IMR-90 (cell line): ENCODE measurements around the gene AFMID. TPM values are rescaled to one million over a fixed set of nuclear protein-coding genes. Genes with fewer than 3 reads are reported as not detected.

Source experiments
- ATAC-seq: fragments of 200-7000 bp; cut with Tn5 transposase; 2 replicates; pipeline ENCODE4 v1.9.1; 2020; ENCODE audit warnings: low read depth, mild to moderate bottlenecking, moderate library complexity
- BruUV-seq: library from RNA; stranded (reverse); fragments of 400-500 nt; replicated peaks from 2 replicates; lab custom pipeline; 2021; lab: Mats Ljungman, UMichigan
- CTCF ChIA-PET: fragments of 300-600 bp; formaldehyde crosslinking; extraction: SDS; loops from one replicate; lab custom pipeline; 2021; ENCODE audit warnings: antibody characterized with exemption; lab: Yijun Ruan, JAX
- POLR2A ChIA-PET: fragments of 300-600 bp; sonication (Branson Sonifier 250); formaldehyde crosslinking; loops from one replicate; lab custom pipeline; 2022; ENCODE audit warnings: antibody characterized with exemption; ENCODE audit not compliant: unreplicated experiment; lab: Charles Lee
- DNase-seq: peaks from one replicate; pipeline ENCODE4 v3.0.0; 2013
- H2AFZ ChIP-seq: replicated peaks from 2 replicates; pipeline ENCODE3; 2013; ENCODE audit warnings: low read length, mild to moderate bottlenecking; ENCODE audit not compliant: poor library complexity
- H2AK5ac ChIP-seq: 2 replicates; pipeline ENCODE4 v1.6.1; 2013; ENCODE audit warnings: low read depth, low read length, inconsistent platforms
- H2AK9ac ChIP-seq: replicated peaks from 2 replicates; pipeline ENCODE3; 2013; ENCODE audit warnings: mild to moderate bottlenecking, low read depth, low read length, moderate library complexity; ENCODE audit not compliant: poor library complexity
- H2BK120ac ChIP-seq: 2 replicates; pipeline ENCODE4 v1.6.1; 2013; ENCODE audit warnings: low read depth, low read length, inconsistent platforms
- H2BK15ac ChIP-seq: 3 replicates; pipeline ENCODE4 v1.6.1; 2013; ENCODE audit warnings: low read depth, low read length, inconsistent platforms
- H2BK20ac ChIP-seq: 2 replicates; pipeline ENCODE4 v1.6.1; 2013; ENCODE audit warnings: low read depth, mild to moderate bottlenecking, inconsistent platforms, low read length, moderate library complexity
- H2BK5ac ChIP-seq: 2 replicates; pipeline ENCODE4 v1.6.1; 2013; ENCODE audit warnings: mild to moderate bottlenecking, low read depth, low read length, inconsistent platforms; ENCODE audit not compliant: poor library complexity, severe bottlenecking
- H3K14ac ChIP-seq: replicated peaks from 2 replicates; pipeline ENCODE4 v1.6.1; 2013; ENCODE audit warnings: low read depth, low read length, inconsistent platforms
- H3K18ac ChIP-seq: 2 replicates; pipeline ENCODE4 v1.6.1; 2013; ENCODE audit warnings: low read depth, low read length, control low read depth
- H3K23ac ChIP-seq: 2 replicates; pipeline ENCODE4 v1.6.1; 2013; ENCODE audit warnings: low read depth, low read length, inconsistent platforms
- H3K27ac ChIP-seq: 2 replicates; pipeline ENCODE4 v1.5.1; 2013; ENCODE audit warnings: mild to moderate bottlenecking, control low read depth, low read length; ENCODE audit not compliant: insufficient read depth
- H3K27me3 ChIP-seq: 2 replicates; pipeline ENCODE4 v1.6.1; 2013; ENCODE audit warnings: low read length; ENCODE audit not compliant: control insufficient read depth, insufficient read depth
- H3K36me3 ChIP-seq: 2 replicates; pipeline ENCODE4 v1.6.1; 2013; ENCODE audit warnings: low read length, mixed read lengths; ENCODE audit not compliant: control insufficient read depth, insufficient read depth
- H3K4ac ChIP-seq: 2 replicates; pipeline ENCODE4 v1.6.1; 2013; ENCODE audit warnings: low read depth, low read length, inconsistent platforms
- H3K4me1 ChIP-seq: 2 replicates; pipeline ENCODE4 v1.6.1; 2013; ENCODE audit warnings: low read length, mixed read lengths; ENCODE audit not compliant: control insufficient read depth, insufficient read depth
- H3K4me2 ChIP-seq: 2 replicates; pipeline ENCODE4 v1.6.1; 2013; ENCODE audit warnings: low read depth, mild to moderate bottlenecking, control low read depth, low read length, moderate library complexity
- H3K4me3 ChIP-seq: 2 replicates; pipeline ENCODE4 v1.5.1; 2013; ENCODE audit warnings: low read depth, mild to moderate bottlenecking, control low read depth, low read length, moderate library complexity; ENCODE audit not compliant: insufficient read depth
- H3K56ac ChIP-seq: 2 replicates; pipeline ENCODE4 v1.6.1; 2013; ENCODE audit warnings: low read length, inconsistent platforms; ENCODE audit not compliant: insufficient read depth; ENCODE audit errors: extremely low read depth
- H3K79me1 ChIP-seq, 2 experiments: 2 replicates each; pipeline ENCODE4 v1.6.1; 2013; ENCODE audit warnings: low read length in 2 of 2, inconsistent platforms in 1 of 2, low read depth in 1 of 2
- H3K9ac ChIP-seq: 2 replicates; pipeline ENCODE4 v1.6.1; 2013; ENCODE audit warnings: low read depth, low read length, control low read depth
- H3K9me1 ChIP-seq: 2 replicates; pipeline ENCODE4 v1.6.1; 2013; ENCODE audit warnings: low read length, inconsistent platforms; ENCODE audit not compliant: insufficient read depth
- H3K9me3 ChIP-seq: 2 replicates; pipeline ENCODE4 v1.6.1; 2013; ENCODE audit warnings: low read length; ENCODE audit not compliant: control insufficient read depth, insufficient read depth
- H4K20me1 ChIP-seq: 2 replicates; pipeline ENCODE4 v1.6.1; 2013; ENCODE audit warnings: low read length, inconsistent platforms; ENCODE audit not compliant: insufficient read depth
- H4K5ac ChIP-seq: 2 replicates; pipeline ENCODE4 v1.6.1; 2013; ENCODE audit warnings: mild to moderate bottlenecking, low read depth, low read length, control low read depth
- H4K8ac ChIP-seq, 2 experiments: 2 replicates each; pipeline ENCODE4 v1.6.1; 2013; ENCODE audit warnings: low read depth in 2 of 2, low read length in 2 of 2, control low read depth in 1 of 2, inconsistent platforms in 1 of 2
- H4K91ac ChIP-seq: 2 replicates; pipeline ENCODE4 v1.6.1; 2013; ENCODE audit warnings: low read depth, low read length, inconsistent platforms; ENCODE audit not compliant: insufficient read depth
- BHLHE40 ChIP-seq: fragments of 150-350 bp; IDR thresholded peaks from 2 replicates; pipeline ENCODE4 v1.6.1; 2016; ENCODE audit warnings: mild to moderate bottlenecking, low read depth, low read length
- MAZ ChIP-seq: IDR thresholded peaks from 2 replicates; pipeline ENCODE4 v1.6.1; 2012; ENCODE audit warnings: low read depth, mild to moderate bottlenecking, low read length, improper control_type of control experiment, moderate library complexity, borderline replicate concordance
- MXI1 ChIP-seq: IDR thresholded peaks from 2 replicates; pipeline ENCODE4 v1.6.1; 2012; ENCODE audit warnings: low read depth, mild to moderate bottlenecking, low read length, moderate library complexity, borderline replicate concordance
- POLR2A ChIP-seq: IDR thresholded peaks from 2 replicates; pipeline ENCODE4 v1.6.1; 2012; ENCODE audit warnings: mild to moderate bottlenecking, low read depth, low read length
- RCOR1 ChIP-seq: IDR thresholded peaks from 2 replicates; pipeline ENCODE4 v1.6.1; 2012; ENCODE audit warnings: mild to moderate bottlenecking, low read length, improper control_type of control experiment; ENCODE audit not compliant: insufficient replicate concordance
- RFX5 ChIP-seq: IDR thresholded peaks from 2 replicates; pipeline ENCODE4 v1.8.0; 2012; ENCODE audit warnings: low read depth, mild to moderate bottlenecking, low read length, moderate library complexity
- SMC3 ChIP-seq: fragments of 150-350 bp; IDR thresholded peaks from 2 replicates; pipeline ENCODE4 v1.6.1; 2016; ENCODE audit warnings: low read depth, mild to moderate bottlenecking, antibody characterized with exemption, low read length, moderate library complexity
- WGBS, 2 experiments: methylation state at CpG; one replicate each; pipeline versions ENCODE4 v1.1.5 to v1.1.7; 2013; ENCODE audit warnings: missing lambda C conversion rate in 2 of 2; ENCODE audit not compliant: insufficient read length in 1 of 2; ENCODE audit errors: extremely low coverage in 2 of 2; 5-methylcytosine and 5-hydroxymethylcytosine counted together
- dilution Hi-C: fragments of 300-500 bp; cut with HindIII; formaldehyde crosslinking; loops from one replicate; pipeline ENCODE4 v1.14.3; 2018; ENCODE audit warnings: low sequenced_read_pairs; ENCODE audit not compliant: unreplicated experiment
- in situ Hi-C: fragments of 300-500 bp; cut with MboI; formaldehyde crosslinking; loops from 3 replicates; pipeline ENCODE4 v1.14.3; 2019; ENCODE audit warnings: low sequenced_read_pairs, inconsistent platforms, mixed read lengths
- intact Hi-C: fragments of 100-400 bp; cut with micrococcal nuclease; formaldehyde crosslinking; loops from 2 replicates; pipeline ENCODE4 v1.10.0; 2022
- polyA plus RNA-seq, 3 experiments: library from polyadenylated mRNA; depleted of rRNA; stranded (reverse); fragments of >200 nt; gene quantifications; 2 replicates each; pipeline ENCODE4 v1.2.3, GENCODE V29; 2012; ENCODE audit warnings: low replicate concordance in 1 of 3
- total RNA-seq: library from RNA; depleted of rRNA; stranded (reverse); fragments of >200 nt; gene quantifications from 2 replicates; pipeline ENCODE4 v1.2.3, GENCODE V29; 2012

The AFMID gene
- total and polyA plus RNA-seq, 2 of the 4 experiments (the other 2 are of a cell fraction) = 41.0 to 65.1 TPM

GRCh38 chr17:78233678-78234077 lies 46.5 kb downstream of the AFMID start:
- CTCF ChIA-PET = no interaction called here
- Histone ChIP-seq H3K14ac (no peak overlapping the region), H3K4me1 (no peaks in the 10 kb centered on the region)

More at GRCh38 chr17:78233678-78234077, 46.5 kb downstream of the AFMID start:
- Histone ChIP-seq H3K18ac (no peak overlapping the region), H3K27ac (no peak overlapping the region), H3K9me1 (no peaks in the 10 kb centered on the region), H2BK20ac (no peak overlapping the region), H4K91ac (no peak overlapping the region), H2BK120ac (no peak overlapping the region), H4K8ac (no peak overlapping the region), H2AFZ (no peak overlapping the region), H2AK9ac (no peak overlapping the region), H3K23ac (no peak overlapping the region), H2BK5ac (no peak overlapping the region), H3K79me1 (no peaks in the 10 kb centered on the region), H3K4ac (no peak overlapping the region), H4K5ac (no peak overlapping the region), H4K20me1 (no peaks in the 10 kb centered on the region), H3K4me2 (no peak overlapping the region), H3K56ac (no peak overlapping the region), H3K9ac (no peak overlapping the region), H3K27me3 (peaks cover 44% of the 10 kb centered on the region), H3K36me3 (no peaks in the 10 kb centered on the region), H3K9me3 (no peaks in the 10 kb centered on the region), H2BK15ac (no peak overlapping the region), H3K4me3 (no peak overlapping the region), H2AK5ac (no peak overlapping the region)
- 86% methylated on average over 2 of the region's 10 CpGs; no CpG with 5 or more reads in 1 of the 2 experiments for WGBS, 2 experiments
- dilution Hi-C loops = no loop called here
- DNase-seq = no peak
- ATAC-seq = no peak
- POLR2A ChIA-PET = interaction anchor here (0.6 kb wide), 1 partner anchor 40 kb away, joined by 3 read pairs; no protein-coding TSS in a partner anchor
- intact Hi-C loops = no loop called here
- no TSS peak for BruUV-seq
- TF ChIP-seq MXI1 (no peak), MAZ (no peak), POLR2A (no peak), BHLHE40 (no peak), RFX5 (no peak), SMC3 (no peak), RCOR1 (no peak)
- in situ Hi-C loops = no loop called here
